CD4-positive, alpha-beta T cell treated with Interleukin-10 for 1 hour (primary cell): ENCODE measurements around the gene TGM4.
"Not testable (repeated sequence)": the region's sequence is repeated elsewhere in the genome, so short reads cannot be mapped to it uniquely, and the experiment has no call there.

ENCODE experiments used
- DNase-seq: peaks from one replicate; pipeline ENCODE4 v3.0.0-alpha.2; 2020

Gene TGM4

GRCh38 chr3:44918087-44918486 lies 43.7 kb downstream of the TGM4 start:
- no peak for DNase-seq

GRCh38 chr3:44918581-44918980 lies 44.2 kb downstream of the TGM4 start:
- no peak for DNase-seq

DNA sequence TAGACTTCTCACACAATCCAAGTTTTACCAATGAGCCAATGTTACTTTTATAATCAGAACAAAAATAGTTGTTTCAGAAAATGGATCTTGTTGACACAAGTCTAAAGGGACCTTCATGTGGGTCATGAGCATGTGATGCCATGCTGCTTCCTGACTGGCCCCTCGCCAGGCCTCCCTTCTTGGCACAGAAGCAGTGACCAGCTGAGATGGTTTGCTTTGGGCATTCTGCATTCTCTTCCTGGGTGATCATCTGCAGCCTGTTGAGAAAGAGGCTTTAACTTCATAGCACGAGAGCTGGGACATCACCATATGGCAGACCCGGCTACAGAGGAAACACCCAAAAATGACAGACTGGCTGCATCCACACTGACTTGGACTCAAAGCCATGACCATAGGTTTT lies 45.7 kb downstream of the TGM4 start:
- DNase-seq, result no peak

- no peak for DNase-seq
Measured at GRCh38 chr3:44923632-44924456, 49.4 kb downstream of the TGM4 start.

DNA sequence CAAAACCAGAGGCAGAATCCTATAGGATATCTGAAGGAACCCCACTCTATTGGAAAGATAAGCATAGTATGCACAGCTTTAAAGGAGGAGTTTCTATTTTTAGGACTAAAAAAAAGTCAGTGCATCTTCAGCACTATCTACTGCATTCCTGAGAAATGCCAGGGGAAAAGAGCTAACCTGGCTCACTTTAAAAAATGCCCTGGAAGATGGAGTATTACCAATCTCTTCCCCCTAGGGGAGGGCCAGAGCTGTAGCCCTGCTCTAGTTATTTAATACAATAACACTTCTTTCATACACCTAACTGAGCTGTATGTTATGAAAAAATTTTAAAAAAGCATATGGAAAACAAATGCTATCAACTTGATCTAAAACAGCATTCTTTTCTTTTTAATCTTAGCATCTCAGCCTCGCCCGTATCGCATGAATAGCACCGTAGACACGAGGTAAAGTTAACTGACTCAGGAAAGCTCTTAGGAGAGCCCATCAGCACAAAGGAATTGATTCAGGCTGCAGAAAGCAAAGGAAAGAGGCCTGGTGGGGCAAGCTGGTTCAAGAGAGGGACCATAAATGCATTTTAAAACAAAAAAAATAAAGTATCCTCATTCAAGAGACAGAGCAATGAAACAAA lies 50.2 kb downstream of the TGM4 start:
- no peak for DNase-seq

- DNase-seq, result no peak
Measured at GRCh38 chr3:44926172-44926571, 51.8 kb downstream of the TGM4 start.

DNA sequence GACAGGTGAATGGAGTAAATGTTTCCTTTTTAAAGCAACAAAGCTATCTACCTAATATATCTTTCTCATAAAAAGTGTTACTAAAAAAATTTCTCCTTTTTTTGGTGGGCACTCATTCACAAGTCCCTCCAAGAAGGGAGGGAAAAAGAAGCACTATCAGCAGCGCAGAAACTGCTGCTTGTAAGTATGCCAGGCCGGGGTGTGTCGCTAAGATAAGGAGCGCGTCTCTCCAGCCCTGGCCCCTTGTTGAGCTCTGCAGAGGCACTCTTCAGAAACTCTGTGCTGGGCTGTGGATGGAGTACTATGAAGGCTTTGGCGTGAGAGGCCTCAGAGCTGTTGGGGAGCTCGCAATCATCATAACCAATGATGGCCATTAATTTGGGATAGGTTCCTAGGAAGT lies 52.5 kb downstream of the TGM4 start:
- DNase-seq, result no peak

- DNase-seq, result no peak
Measured at GRCh38 chr3:44927371-44927770, 53.0 kb downstream of the TGM4 start.

DNA sequence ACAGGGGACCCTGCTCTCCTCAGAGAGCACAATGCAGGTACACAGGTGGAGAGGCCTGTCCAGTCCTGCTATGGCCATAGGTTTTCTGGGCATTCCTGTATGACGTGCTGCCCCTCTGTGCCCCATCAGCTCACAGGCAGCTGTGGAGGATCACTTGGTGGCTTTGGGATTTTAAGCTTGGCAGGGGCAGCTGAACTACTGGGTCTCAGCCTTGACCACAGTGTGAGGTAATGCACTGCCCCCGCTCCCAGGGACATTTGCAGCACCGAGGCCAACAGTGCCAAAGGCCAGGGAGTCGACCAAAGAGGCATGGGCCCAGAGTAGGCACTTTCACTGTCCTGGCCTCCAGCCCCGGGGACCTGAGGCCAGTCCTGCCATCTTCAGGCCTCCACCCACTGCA lies 55.4 kb downstream of the TGM4 start:
- DNase-seq, result no peak

- DNase-seq, result no peak
Measured at GRCh38 chr3:44930911-44931310, 56.5 kb downstream of the TGM4 start.

DNA sequence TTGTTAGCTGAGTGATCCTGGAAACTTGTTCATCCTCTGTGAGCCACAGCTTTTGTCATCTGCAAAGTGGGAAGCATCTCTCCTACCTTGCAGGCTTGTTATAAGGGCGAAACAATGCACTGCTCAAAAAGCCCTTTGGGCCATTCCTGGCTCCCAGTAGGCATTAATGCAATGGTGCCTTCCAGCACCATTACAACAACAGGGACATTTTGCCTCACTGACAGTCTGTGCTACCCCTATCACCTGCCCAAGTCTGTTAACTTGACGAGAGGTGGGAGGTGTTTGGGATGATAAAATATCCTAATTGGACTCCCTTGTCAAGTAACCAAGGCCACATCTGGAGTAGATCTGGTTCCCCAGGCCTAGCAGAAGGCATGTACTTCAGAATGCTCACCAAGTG lies 57.4 kb downstream of the TGM4 start:
- no peak for DNase-seq

DNA sequence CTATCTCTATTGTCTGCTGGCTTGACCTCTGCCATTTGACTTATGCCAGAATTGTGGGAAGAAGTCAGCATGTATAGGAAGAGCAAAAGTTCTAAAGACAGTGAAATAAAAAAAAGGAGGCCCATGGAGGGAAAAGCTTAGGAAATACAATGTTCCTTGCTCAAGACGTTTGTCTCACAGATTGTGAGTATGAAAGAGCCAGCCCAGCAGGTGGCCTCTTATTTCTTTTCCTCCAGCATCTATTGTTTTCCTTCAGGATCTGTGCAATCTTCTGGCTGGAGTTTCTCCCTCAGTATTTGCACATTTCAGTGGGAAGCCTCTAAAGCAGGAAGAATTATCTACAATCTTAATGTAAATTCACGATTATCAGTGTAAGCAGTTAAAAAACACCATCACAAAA lies 57.9 kb downstream of the TGM4 start:
- no peak for DNase-seq

DNA sequence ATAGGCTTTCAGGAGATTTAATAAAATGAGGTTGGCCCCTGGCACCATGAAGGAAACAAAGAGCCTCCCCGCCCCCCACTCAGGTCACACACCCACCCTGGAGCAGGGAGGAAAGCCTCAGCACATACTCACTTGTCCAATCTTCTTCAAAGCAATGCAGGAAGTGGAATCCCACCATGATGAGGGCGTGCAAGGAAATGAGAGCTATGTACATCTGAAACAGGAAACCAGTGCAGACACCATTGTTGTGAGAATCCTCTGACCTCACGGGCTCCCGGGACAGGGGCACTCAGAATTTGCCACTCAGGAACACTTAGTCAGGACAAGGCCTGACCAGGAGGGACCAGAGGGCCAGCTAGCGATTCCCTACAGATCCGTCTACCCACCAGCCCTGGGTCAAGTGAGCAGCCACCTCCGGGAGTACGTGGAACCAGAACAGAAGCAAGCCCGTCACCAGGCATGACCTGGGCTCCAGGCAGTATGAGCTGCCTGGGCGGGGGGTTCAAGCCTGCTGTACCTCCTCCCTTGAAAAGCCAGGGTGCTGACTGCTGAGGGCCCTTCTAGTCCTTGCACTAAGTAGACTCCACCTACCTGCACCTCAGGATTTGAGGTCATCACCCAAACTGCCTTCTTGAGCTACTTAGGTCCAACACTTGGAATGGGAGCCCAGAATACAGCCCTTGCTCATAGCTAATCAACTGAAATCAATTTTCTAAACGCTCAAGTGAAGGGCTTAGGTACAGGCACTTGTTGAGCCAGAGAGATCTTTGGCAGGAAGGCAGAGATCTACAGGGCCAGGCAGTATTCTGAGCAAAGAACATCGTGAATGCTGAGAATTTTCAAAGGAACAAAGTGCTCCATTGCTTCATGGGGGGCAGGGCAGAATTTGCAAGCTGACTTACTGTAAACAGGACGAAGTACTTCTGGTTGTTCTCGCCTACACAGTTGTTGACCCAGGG lies 58.9 kb downstream of the TGM4 start:
- DNase-seq, result no peak

DNA sequence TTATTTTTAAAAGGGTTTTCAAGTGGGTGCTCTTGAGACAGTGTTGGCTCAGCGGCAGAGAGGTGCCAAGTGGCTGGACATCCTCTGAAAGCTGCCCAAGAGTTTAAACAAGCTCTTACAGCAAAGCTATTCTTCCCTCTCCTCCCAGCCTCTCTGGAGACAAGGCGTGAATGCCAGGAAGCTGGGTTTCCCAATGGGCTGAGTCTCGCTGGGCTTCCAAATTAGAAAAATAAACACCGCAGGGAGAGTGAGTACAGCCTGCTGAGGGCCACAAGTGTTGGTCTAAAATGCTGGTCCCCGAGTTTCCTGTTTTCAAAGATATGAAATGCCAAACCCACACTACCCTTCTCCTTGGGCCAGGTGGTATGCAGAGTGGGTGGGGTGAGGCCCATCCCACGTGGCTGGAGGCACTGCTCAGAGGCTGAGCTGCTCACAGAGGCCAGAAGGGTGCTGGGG lies 65.2 kb downstream of the TGM4 start:
- no peak for DNase-seq

DNA sequence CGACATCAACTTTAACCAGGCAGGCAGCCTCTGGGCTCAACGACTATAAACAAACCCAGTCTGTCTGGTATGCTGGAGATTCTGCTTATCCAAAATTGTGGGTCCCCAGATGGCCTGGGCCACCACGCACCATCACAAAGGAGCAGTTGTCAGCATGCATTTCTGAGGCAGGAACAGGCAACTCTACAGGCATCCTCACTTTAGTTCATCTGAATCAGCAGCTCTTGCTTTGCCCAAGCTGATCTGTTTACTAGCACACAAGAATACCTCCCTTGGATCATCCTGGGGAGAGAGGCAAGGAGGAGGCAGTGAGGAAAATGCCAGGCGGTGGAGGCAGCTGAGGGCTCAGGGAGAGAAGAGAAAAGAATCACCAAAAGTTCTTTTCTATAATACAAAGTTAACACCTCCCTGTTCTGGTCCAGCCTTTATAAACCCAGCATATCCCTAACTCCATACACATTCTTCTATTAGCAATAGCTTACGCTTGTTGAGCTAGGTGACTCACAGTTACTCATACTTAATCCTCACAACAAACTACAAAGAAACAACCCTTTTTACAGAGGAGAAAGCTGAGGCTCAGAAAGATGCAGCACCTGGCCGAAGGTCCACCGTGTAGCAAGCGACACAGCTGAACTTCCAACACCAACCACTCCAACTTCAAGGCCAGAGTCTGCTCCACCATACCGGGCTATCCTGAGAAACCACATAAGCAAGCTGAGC lies 68.0 kb downstream of the TGM4 start:
- DNase-seq, result no peak

DNA sequence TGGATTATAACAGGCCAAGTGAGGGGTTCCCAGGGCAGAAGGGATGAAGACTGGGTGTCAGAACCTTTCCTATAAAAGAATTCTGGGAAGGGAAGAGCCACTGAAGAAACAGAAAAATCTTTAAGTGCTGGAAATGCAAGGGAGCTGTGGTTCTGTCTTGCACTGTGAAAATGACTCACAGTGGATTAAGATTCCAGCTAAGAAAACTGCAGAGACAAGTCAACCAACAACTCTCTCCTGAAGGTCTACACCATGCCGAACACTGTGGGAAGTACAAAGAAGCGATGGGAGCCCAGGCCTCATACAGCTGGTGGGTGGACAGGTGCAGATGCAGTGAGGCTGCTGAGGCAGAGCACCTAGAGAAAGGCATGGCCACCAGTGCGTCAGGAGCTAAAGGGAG lies 73.8 kb downstream of the TGM4 start:
- DNase-seq, result no peak

DNA sequence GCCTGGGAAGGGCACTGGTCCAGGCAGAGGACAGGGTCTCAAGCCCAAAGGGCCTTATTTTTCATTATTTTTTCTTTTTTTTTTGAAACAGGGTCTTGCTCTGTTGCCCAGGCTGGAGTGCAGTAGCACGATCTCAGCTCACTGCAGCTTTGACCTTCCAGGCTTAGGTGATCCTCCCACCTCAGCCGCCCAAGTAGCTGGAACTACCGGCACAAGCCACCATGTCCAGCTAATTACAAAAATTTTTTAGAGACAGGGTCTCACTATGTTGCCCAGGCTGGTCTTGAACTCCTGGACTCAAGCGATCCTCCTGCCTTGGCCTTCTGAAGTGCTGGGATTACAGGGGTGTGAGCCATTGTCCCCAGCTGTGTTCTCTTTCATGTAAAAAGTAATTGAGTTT lies 75.4 kb downstream of the TGM4 start:
- not testable (repeated sequence) for DNase-seq

DNA sequence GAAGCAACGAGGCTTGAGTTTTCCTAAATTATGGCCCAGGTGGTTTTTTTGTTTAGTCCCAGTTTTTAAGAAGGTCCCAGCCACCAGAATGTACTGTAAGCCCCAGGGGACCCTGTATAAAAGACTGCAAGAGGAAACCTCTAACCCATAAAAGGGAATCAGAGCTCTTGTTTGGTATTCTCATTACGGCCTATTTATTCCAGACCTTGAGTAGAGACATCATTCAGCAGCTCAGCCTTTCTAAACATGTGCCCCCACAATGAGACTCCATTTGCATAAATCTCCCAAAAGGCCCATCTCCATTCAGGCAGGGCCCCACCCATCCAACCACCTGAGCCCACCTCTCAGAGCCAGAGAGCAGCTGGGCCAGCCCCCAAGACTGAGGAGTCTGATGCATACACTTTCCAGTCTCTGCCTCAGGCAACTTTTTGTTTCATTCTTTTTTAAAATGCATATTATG lies 75.9 kb downstream of the TGM4 start:
- no peak for DNase-seq

GRCh38 chr3:44952689-44953088 lies 78.3 kb downstream of the TGM4 start:
- no peak for DNase-seq

GRCh38 chr3:44954304-44954703 lies 79.9 kb downstream of the TGM4 start:
- DNase-seq, result no peak

DNA sequence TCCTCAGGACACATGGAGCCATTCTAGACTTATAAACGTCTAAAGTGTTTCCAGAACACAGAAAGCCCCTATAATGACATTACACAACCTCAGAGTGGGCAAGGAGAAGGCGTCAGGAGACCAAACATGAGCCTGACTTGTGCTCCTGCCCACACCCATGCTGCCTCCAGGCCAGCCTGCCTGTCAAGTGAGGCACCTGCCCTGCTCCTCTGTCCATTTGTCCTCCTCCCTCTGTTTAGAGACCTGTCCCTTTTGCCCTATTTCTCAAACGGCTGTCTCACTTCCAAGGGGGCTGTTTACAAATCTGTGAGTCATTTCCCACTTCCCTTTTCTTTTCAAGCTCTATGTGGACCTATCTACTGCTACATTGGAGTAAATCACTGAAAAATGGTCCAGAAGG lies 80.6 kb downstream of the TGM4 start:
- no peak for DNase-seq

- no peak for DNase-seq
Measured at GRCh38 chr3:44955917-44956316, 81.5 kb downstream of the TGM4 start.

GRCh38 chr3:44957986-44958385 lies 83.6 kb downstream of the TGM4 start:
- DNase-seq, result no peak
